Omental fat pad (tissue), 4 donors: ENCODE measurements around the gene CD300LF. TPM values are rescaled to one million over a fixed set of nuclear protein-coding genes. Genes with fewer than 3 reads are reported as not detected.

Experiments used
- ATAC-seq: fragments of 150-250 bp; one replicate; pipeline ENCODE4 v1.9.1; 2016; ENCODE audit warnings: mild to moderate bottlenecking, moderate library complexity; ENCODE audit not compliant: low FRiP score
- DNase-seq: peaks from one replicate; pipeline ENCODE4 v3.0.0-alpha.2; 2019; ENCODE audit warnings: low spot score
- CTCF ChIP-seq, 3 donors: fragments of 450-650 bp; IDR thresholded peaks; one replicate each; pipeline ENCODE4 v1.5.1; 2016 to 2017; ENCODE audit warnings: antibody characterized with exemption in 3 of 3, mild to moderate bottlenecking in 3 of 3, moderate library complexity in 2 of 3
- total RNA-seq, 4 donors: library from RNA; depleted of rRNA; stranded (reverse); fragments of >200 nt; gene quantifications; one replicate each; pipeline ENCODE4 v1.1.0, GENCODE V29; 2016

Gene CD300LF
- total RNA-seq, 4 donors from 2014 or later = 1.1 to 2.5 (median 2.2) TPM; not detected in 1

- no peak for TF ChIP-seq CTCF (IDR thresholded peaks at IDR 0.05)
- ATAC-seq (peak; percentile 15), DNase-seq (no peak)
Observed at GRCh38 chr17:74730491-74731346, 18.0 kb upstream of the CD300LF start.

DNA sequence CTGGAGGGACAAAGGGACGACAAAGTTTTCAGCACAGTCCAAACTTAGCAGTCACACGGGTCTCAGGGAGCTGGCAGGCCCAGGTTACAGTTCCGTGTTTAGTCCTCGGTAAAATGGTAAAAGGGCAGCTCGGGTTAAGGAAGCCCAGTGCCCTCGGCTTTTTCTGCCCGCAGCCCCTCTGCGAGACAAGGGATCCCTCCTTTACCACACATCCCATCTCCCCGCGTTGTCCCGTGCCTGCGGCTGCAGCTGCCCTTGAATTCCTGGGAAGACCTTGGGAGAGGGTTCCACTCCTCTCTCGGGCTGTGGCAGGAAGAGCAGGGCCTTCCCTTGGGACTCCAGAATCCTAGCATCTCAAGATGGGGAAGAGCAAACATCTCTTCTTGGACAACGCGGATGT, 17.1 kb upstream of the CD300LF start:
- no peak for DNase-seq
- no peak for TF ChIP-seq CTCF (IDR thresholded peaks at IDR 0.05)

DNA sequence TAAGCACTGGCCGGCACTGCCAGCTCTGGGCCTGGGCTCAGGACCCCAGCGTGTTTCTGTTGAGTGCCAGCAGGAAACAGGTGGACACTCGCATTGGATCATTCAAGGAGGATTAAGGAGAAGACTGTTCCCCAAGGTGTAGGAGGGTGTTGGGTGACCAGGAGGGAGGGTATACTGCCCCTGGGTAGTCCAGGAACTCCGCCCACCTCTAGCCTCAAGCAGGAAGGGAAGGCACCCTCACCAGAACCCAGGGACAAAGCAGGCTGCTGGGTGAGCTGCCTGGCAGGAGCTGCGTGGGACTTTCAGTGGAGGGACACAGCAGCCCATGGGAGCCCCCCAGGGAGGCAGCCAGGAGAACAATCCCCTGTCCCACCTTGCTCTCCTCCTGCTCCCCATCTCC, 16.6 kb upstream of the CD300LF start:
- no peak for TF ChIP-seq CTCF (IDR thresholded peaks at IDR 0.05)
- DNase-seq (no peak), ATAC-seq (no peak)

More for the DNA sequence above, 17.1 kb upstream of the CD300LF start:
- ATAC-seq = no peak

DNA sequence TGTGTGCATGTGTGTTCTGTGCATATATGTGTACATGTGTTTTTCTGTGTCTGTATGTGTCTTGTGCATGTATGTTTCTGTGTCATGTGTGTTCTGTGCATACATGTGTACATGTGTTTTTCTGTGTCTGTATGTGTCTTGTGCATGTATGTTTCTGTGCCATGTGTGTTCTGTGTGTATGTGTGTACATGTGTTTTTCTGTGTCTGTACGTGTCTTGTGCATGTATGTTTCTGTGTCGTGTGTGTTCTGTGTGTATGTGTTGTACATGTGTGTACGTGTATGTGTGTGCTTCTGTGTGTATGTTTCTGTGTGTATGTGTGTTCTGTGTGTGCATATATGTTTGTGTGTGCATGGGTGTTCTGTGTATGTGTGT, 16.0 kb upstream of the CD300LF start:
- no peak for DNase-seq
- TF ChIP-seq CTCF (IDR thresholded peaks at IDR 0.05) = no peak
- no peak for ATAC-seq

GRCh38 chr17:74728033-74728701, 15.4 kb upstream of the CD300LF start:
- TF ChIP-seq CTCF (IDR thresholded peaks at IDR 0.05) = no peak
- DNase-seq = no peak
- no peak for ATAC-seq

- no peak for TF ChIP-seq CTCF (IDR thresholded peaks at IDR 0.05)
Observed at GRCh38 chr17:74725111-74725510, 12.4 kb upstream of the CD300LF start.

More at GRCh38 chr17:74725111-74725510, 12.4 kb upstream of the CD300LF start:
- ATAC-seq (no peak), DNase-seq (no peak)
